HL-60 (cell line): Measurements from ENCODE around the gene CAMTA1.

Source experiments
- CTCF ChIP-seq: IDR thresholded peaks from one replicate; pipeline ENCODE4 v1.5.1; 2011; ENCODE audit warnings: low read length, control low read depth, inconsistent platforms; ENCODE audit not compliant: insufficient read depth
- POLR2AphosphoS5 ChIP-seq: IDR thresholded peaks from 2 replicates; pipeline ENCODE4 v1.6.1; 2012; ENCODE audit warnings: low read depth

- TF ChIP-seq CTCF: no peak
- TF ChIP-seq POLR2AphosphoS5: no peak
These were observed 804.0 kb downstream of the CAMTA1 start for GRCh38 chr1:7589080-7589735.
